IMR-90 (cell line): ENCODE measurements around the gene NUP37. TPM values are rescaled to one million over a fixed set of nuclear protein-coding genes. Genes with fewer than 3 reads are reported as not detected.

Source experiments
- ATAC-seq: fragments of 200-7000 bp; cut with Tn5 transposase; 2 replicates; pipeline ENCODE4 v1.9.1; 2020; ENCODE audit warnings: low read depth, mild to moderate bottlenecking, moderate library complexity
- BruUV-seq: library from RNA; stranded (reverse); fragments of 400-500 nt; replicated peaks from 2 replicates; lab custom pipeline; 2021; lab: Mats Ljungman, UMichigan
- CTCF ChIA-PET: fragments of 300-600 bp; formaldehyde crosslinking; extraction: SDS; loops from one replicate; lab custom pipeline; 2021; ENCODE audit warnings: antibody characterized with exemption; lab: Yijun Ruan, JAX
- POLR2A ChIA-PET: fragments of 300-600 bp; sonication (Branson Sonifier 250); formaldehyde crosslinking; loops from one replicate; lab custom pipeline; 2022; ENCODE audit warnings: antibody characterized with exemption; ENCODE audit not compliant: unreplicated experiment; lab: Charles Lee
- DNase-seq: peaks from one replicate; pipeline ENCODE4 v3.0.0; 2013
- H2AFZ ChIP-seq: replicated peaks from 2 replicates; pipeline ENCODE3; 2013; ENCODE audit warnings: low read length, mild to moderate bottlenecking; ENCODE audit not compliant: poor library complexity
- H2AK5ac ChIP-seq: 2 replicates; pipeline ENCODE4 v1.6.1; 2013; ENCODE audit warnings: low read depth, low read length, inconsistent platforms
- H2AK9ac ChIP-seq: replicated peaks from 2 replicates; pipeline ENCODE3; 2013; ENCODE audit warnings: mild to moderate bottlenecking, low read depth, low read length, moderate library complexity; ENCODE audit not compliant: poor library complexity
- H2BK120ac ChIP-seq: 2 replicates; pipeline ENCODE4 v1.6.1; 2013; ENCODE audit warnings: low read depth, low read length, inconsistent platforms
- H2BK15ac ChIP-seq: 3 replicates; pipeline ENCODE4 v1.6.1; 2013; ENCODE audit warnings: low read depth, low read length, inconsistent platforms
- H2BK20ac ChIP-seq: 2 replicates; pipeline ENCODE4 v1.6.1; 2013; ENCODE audit warnings: low read depth, mild to moderate bottlenecking, inconsistent platforms, low read length, moderate library complexity
- H2BK5ac ChIP-seq: 2 replicates; pipeline ENCODE4 v1.6.1; 2013; ENCODE audit warnings: mild to moderate bottlenecking, low read depth, low read length, inconsistent platforms; ENCODE audit not compliant: poor library complexity, severe bottlenecking
- H3K14ac ChIP-seq: replicated peaks from 2 replicates; pipeline ENCODE4 v1.6.1; 2013; ENCODE audit warnings: low read depth, low read length, inconsistent platforms
- H3K18ac ChIP-seq: 2 replicates; pipeline ENCODE4 v1.6.1; 2013; ENCODE audit warnings: low read depth, low read length, control low read depth
- H3K23ac ChIP-seq: 2 replicates; pipeline ENCODE4 v1.6.1; 2013; ENCODE audit warnings: low read depth, low read length, inconsistent platforms
- H3K27ac ChIP-seq: 2 replicates; pipeline ENCODE4 v1.5.1; 2013; ENCODE audit warnings: mild to moderate bottlenecking, control low read depth, low read length; ENCODE audit not compliant: insufficient read depth
- H3K27me3 ChIP-seq: 2 replicates; pipeline ENCODE4 v1.6.1; 2013; ENCODE audit warnings: low read length; ENCODE audit not compliant: control insufficient read depth, insufficient read depth
- H3K36me3 ChIP-seq: 2 replicates; pipeline ENCODE4 v1.6.1; 2013; ENCODE audit warnings: low read length, mixed read lengths; ENCODE audit not compliant: control insufficient read depth, insufficient read depth
- H3K4ac ChIP-seq: 2 replicates; pipeline ENCODE4 v1.6.1; 2013; ENCODE audit warnings: low read depth, low read length, inconsistent platforms
- H3K4me1 ChIP-seq: 2 replicates; pipeline ENCODE4 v1.6.1; 2013; ENCODE audit warnings: low read length, mixed read lengths; ENCODE audit not compliant: control insufficient read depth, insufficient read depth
- H3K4me2 ChIP-seq: 2 replicates; pipeline ENCODE4 v1.6.1; 2013; ENCODE audit warnings: low read depth, mild to moderate bottlenecking, control low read depth, low read length, moderate library complexity
- H3K4me3 ChIP-seq: 2 replicates; pipeline ENCODE4 v1.5.1; 2013; ENCODE audit warnings: low read depth, mild to moderate bottlenecking, control low read depth, low read length, moderate library complexity; ENCODE audit not compliant: insufficient read depth
- H3K56ac ChIP-seq: 2 replicates; pipeline ENCODE4 v1.6.1; 2013; ENCODE audit warnings: low read length, inconsistent platforms; ENCODE audit not compliant: insufficient read depth; ENCODE audit errors: extremely low read depth
- H3K79me1 ChIP-seq, 2 experiments: 2 replicates each; pipeline ENCODE4 v1.6.1; 2013; ENCODE audit warnings: low read length in 2 of 2, inconsistent platforms in 1 of 2, low read depth in 1 of 2
- H3K9ac ChIP-seq: 2 replicates; pipeline ENCODE4 v1.6.1; 2013; ENCODE audit warnings: low read depth, low read length, control low read depth
- H3K9me1 ChIP-seq: 2 replicates; pipeline ENCODE4 v1.6.1; 2013; ENCODE audit warnings: low read length, inconsistent platforms; ENCODE audit not compliant: insufficient read depth
- H3K9me3 ChIP-seq: 2 replicates; pipeline ENCODE4 v1.6.1; 2013; ENCODE audit warnings: low read length; ENCODE audit not compliant: control insufficient read depth, insufficient read depth
- H4K20me1 ChIP-seq: 2 replicates; pipeline ENCODE4 v1.6.1; 2013; ENCODE audit warnings: low read length, inconsistent platforms; ENCODE audit not compliant: insufficient read depth
- H4K5ac ChIP-seq: 2 replicates; pipeline ENCODE4 v1.6.1; 2013; ENCODE audit warnings: mild to moderate bottlenecking, low read depth, low read length, control low read depth
- H4K8ac ChIP-seq, 2 experiments: 2 replicates each; pipeline ENCODE4 v1.6.1; 2013; ENCODE audit warnings: low read depth in 2 of 2, low read length in 2 of 2, control low read depth in 1 of 2, inconsistent platforms in 1 of 2
- H4K91ac ChIP-seq: 2 replicates; pipeline ENCODE4 v1.6.1; 2013; ENCODE audit warnings: low read depth, low read length, inconsistent platforms; ENCODE audit not compliant: insufficient read depth
- BHLHE40 ChIP-seq: fragments of 150-350 bp; IDR thresholded peaks from 2 replicates; pipeline ENCODE4 v1.6.1; 2016; ENCODE audit warnings: mild to moderate bottlenecking, low read depth, low read length
- CEBPB ChIP-seq: IDR thresholded peaks from 2 replicates; pipeline ENCODE4 v1.6.1; 2012; ENCODE audit warnings: low read depth, low read length, improper control_type of control experiment
- CHD1 ChIP-seq: IDR thresholded peaks from 2 replicates; pipeline ENCODE4 v1.6.1; 2012; ENCODE audit warnings: low read depth, low read length, improper control_type of control experiment
- CTCF ChIP-seq: conservative IDR thresholded peaks from 2 replicates; pipeline ENCODE4 v1.5.1; 2012; ENCODE audit warnings: mild to moderate bottlenecking, low read depth, low read length, improper control_type of control experiment
- ELK1 ChIP-seq: fragments of 150-350 bp; IDR thresholded peaks from 2 replicates; pipeline ENCODE4 v1.6.1; 2016; ENCODE audit warnings: low read depth, mild to moderate bottlenecking, low read length, moderate library complexity, borderline replicate concordance
- FOS ChIP-seq: fragments of 150-350 bp; IDR thresholded peaks from 2 replicates; pipeline ENCODE4 v1.6.1; 2016; ENCODE audit warnings: low read depth, low read length
- MAFK ChIP-seq: IDR thresholded peaks from 2 replicates; pipeline ENCODE4 v1.6.1; 2012; ENCODE audit warnings: low read depth, low read length, improper control_type of control experiment
- MAZ ChIP-seq: IDR thresholded peaks from 2 replicates; pipeline ENCODE4 v1.6.1; 2012; ENCODE audit warnings: low read depth, mild to moderate bottlenecking, low read length, improper control_type of control experiment, moderate library complexity, borderline replicate concordance
- POLR2A ChIP-seq: IDR thresholded peaks from 2 replicates; pipeline ENCODE4 v1.6.1; 2012; ENCODE audit warnings: mild to moderate bottlenecking, low read depth, low read length
- RAD21 ChIP-seq: IDR thresholded peaks from 2 replicates; pipeline ENCODE4 v1.6.1; 2012; ENCODE audit warnings: low read length, improper control_type of control experiment
- RCOR1 ChIP-seq: IDR thresholded peaks from 2 replicates; pipeline ENCODE4 v1.6.1; 2012; ENCODE audit warnings: mild to moderate bottlenecking, low read length, improper control_type of control experiment; ENCODE audit not compliant: insufficient replicate concordance
- SMC3 ChIP-seq: fragments of 150-350 bp; IDR thresholded peaks from 2 replicates; pipeline ENCODE4 v1.6.1; 2016; ENCODE audit warnings: low read depth, mild to moderate bottlenecking, antibody characterized with exemption, low read length, moderate library complexity
- USF2 ChIP-seq: fragments of 150-350 bp; IDR thresholded peaks from 2 replicates; pipeline ENCODE4 v1.6.1; 2017; ENCODE audit warnings: mild to moderate bottlenecking, antibody characterized with exemption, low read length, low read depth
- WGBS, 2 experiments: methylation state at CpG; one replicate each; pipeline versions ENCODE4 v1.1.5 to v1.1.7; 2013; ENCODE audit warnings: missing lambda C conversion rate in 2 of 2; ENCODE audit not compliant: insufficient read length in 1 of 2; ENCODE audit errors: extremely low coverage in 2 of 2; 5-methylcytosine and 5-hydroxymethylcytosine counted together
- dilution Hi-C: fragments of 300-500 bp; cut with HindIII; formaldehyde crosslinking; loops from one replicate; pipeline ENCODE4 v1.14.3; 2018; ENCODE audit warnings: low sequenced_read_pairs; ENCODE audit not compliant: unreplicated experiment
- in situ Hi-C: fragments of 300-500 bp; cut with MboI; formaldehyde crosslinking; loops from 3 replicates; pipeline ENCODE4 v1.14.3; 2019; ENCODE audit warnings: low sequenced_read_pairs, inconsistent platforms, mixed read lengths
- intact Hi-C: fragments of 100-400 bp; cut with micrococcal nuclease; formaldehyde crosslinking; loops from 2 replicates; pipeline ENCODE4 v1.10.0; 2022
- polyA plus RNA-seq, 3 experiments: library from polyadenylated mRNA; depleted of rRNA; stranded (reverse); fragments of >200 nt; gene quantifications; 2 replicates each; pipeline ENCODE4 v1.2.3, GENCODE V29; 2012; ENCODE audit warnings: low replicate concordance in 1 of 3
- total RNA-seq: library from RNA; depleted of rRNA; stranded (reverse); fragments of >200 nt; gene quantifications from 2 replicates; pipeline ENCODE4 v1.2.3, GENCODE V29; 2012

Gene NUP37
- total and polyA plus RNA-seq, 2 of the 4 experiments (the other 2 are of a cell fraction), result 41.1 to 55.0 TPM

GRCh38 chr12:102061560-102062418 is 58.1 kb downstream of the NUP37 start, which contains the start of gene WASHC3:
TSS of gene WASHC3 (minus strand) at chr12:102061991. CDS start at chr12:102061962, 29 bp downstream.
- Histone ChIP-seq H3K9ac (peak within 1 kb of the TSS; percentile 93), H3K9me1 (no peaks in the 10 kb centered on the region), H4K8ac (peak within 1 kb of the TSS; percentile 92 to 95), H2AFZ (peak within 1 kb of the TSS; percentile 95), H3K4me3 (peak within 1 kb of the TSS; percentile 79), H3K4me2 (peak within 1 kb of the TSS; percentile 92), H3K18ac (peak within 1 kb of the TSS; percentile 44), H3K79me1 (peaks cover 9 to 10% of the 10 kb centered on the region in 2 experiments; a peak in 3 of 4 replicates), H4K5ac (peak within 1 kb of the TSS; percentile 85), H3K4me1 (no peaks in the 10 kb centered on the region), H2AK9ac (peak within 1 kb of the TSS; percentile 78), H3K56ac (peak within 1 kb of the TSS; percentile 84), H3K14ac (peak within 1 kb of the TSS; percentile 81), H3K4ac (peak within 1 kb of the TSS; percentile 80), H3K27me3 (no peaks in the 10 kb centered on the region), H3K36me3 (no peaks in the 10 kb centered on the region), H2BK15ac (0 out of 3 replicates have a peak within 1 kb of the TSS, but pooled peaks have one; percentile 15), H3K27ac (peak within 1 kb of the TSS; percentile 75), H3K23ac (peak within 1 kb of the TSS; percentile 71), H2BK20ac (no peak within 1 kb of the TSS), H2AK5ac (peak within 1 kb of the TSS; percentile 25; the same call in 1 of the 2 replicates), H2BK5ac (peak within 1 kb of the TSS; percentile 71), H4K91ac (peak within 1 kb of the TSS; percentile 75), H4K20me1 (no peaks in the 10 kb centered on the region), H3K9me3 (no peaks in the 10 kb centered on the region), H2BK120ac (peak within 1 kb of the TSS; percentile 17; the same call in 1 of the 2 replicates)
- 0% methylated on average over 2 of the region's 44 CpGs; no CpG with 5 or more reads in 1 of the 2 experiments for WGBS, 2 experiments
- dilution Hi-C loops (no loop called here), in situ Hi-C loops (no loop called here), intact Hi-C loops (no loop called here)
- ChIA-PET POLR2A (interaction anchor here (0.6 to 0.7 kb wide), 2 partner anchors 20 to 23 kb away, joined by 3 to 4 read pairs; no protein-coding TSS in a partner anchor), CTCF (interaction anchor here (1.0 kb wide), 1 partner anchor 330 kb away, joined by 3 read pairs; no protein-coding TSS in a partner anchor)
- ATAC-seq (peak; percentile 99), DNase-seq (peak; percentile 88)
- BruUV-seq, result no TSS peak
- no peak for TF ChIP-seq RAD21
- peak; percentile 55; the same call in 1 of the 2 replicates for TF ChIP-seq CEBPB
- TF ChIP-seq MAZ, result 0 out of 2 replicates have a peak, but pooled peaks have one; percentile 44
- TF ChIP-seq RCOR1, result no peak
- TF ChIP-seq USF2, result no peak
- no peak for TF ChIP-seq CTCF
- TF ChIP-seq SMC3, result no peak; the same call in 1 of the 2 replicates
- TF ChIP-seq FOS, result no peak
- no peak for TF ChIP-seq MAFK
- no peak for TF ChIP-seq BHLHE40
- no peak for TF ChIP-seq ELK1
- no peak for TF ChIP-seq CHD1
- TF ChIP-seq POLR2A, result peak; percentile 60; the same call in 1 of the 2 replicates
